ENCODE results near the gene SLC6A17. TPM values are rescaled to one million over a fixed set of nuclear protein-coding genes. Genes with fewer than 3 reads are reported as not detected.
A peak's percentile ranks its signal among the peaks of the same experiment; 100 is the strongest.

The SLC6A17 gene
- total and polyA plus RNA-seq, 12 donors, result 0.04 to 6.9 (median 1.4) TPM; not detected in 1

DNA sequence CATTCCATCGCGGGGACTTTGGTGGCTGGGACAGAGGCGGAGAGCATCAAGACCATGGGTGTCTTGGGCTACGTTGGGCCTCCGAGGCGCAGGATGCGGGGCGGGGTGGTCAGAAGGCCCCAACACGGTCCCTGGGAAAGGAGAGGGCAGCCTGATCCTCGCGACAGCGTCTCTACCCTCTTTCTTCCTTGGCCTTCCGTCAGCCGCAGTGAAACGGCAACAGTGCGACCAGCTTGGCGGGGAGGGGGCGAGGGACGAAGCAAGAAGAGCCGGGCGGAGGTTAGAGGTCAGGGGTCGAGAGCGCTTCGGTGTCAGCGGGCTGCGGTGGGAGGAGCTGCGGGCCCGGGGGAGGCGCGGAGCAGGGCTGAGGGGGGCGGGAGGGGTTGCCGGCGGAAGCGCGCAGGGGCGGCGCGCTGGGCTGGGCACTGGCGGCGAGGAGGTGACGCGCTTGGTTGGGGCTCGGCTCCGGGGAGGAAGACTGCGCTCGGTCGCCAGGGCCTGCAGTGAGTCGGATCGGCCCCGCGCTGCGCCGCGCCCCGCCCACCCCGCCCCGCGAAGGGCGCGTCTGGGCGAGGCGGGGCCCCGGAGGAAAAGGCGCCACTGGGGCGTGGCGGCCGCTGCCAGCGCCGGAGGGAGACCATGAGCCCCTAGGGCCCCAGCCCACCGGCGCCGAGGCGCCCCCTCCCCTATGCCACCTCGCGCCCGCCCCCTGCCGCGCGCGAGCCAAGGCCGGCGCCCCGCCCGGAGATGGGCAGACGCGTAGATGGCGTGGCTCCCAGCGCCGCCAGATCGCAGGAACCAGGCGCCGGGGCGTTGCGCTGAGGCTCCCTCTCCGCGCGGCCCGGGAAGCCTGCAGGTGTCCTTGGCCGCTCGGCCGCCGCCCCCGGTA is 59.7 kb downstream of the SLC6A17 start, which contains the start of gene KCNC4:
Gene KCNC4 (plus strand): TSS at position 600 of the 889 bp plus-strand sequence. CDS start 1,186 bp downstream, outside the sequence.
- Histone ChIP-seq H3K36me3 (replicated peaks in 1 of 2) (no peaks in the 10 kb centered on the region), H3K27ac (peak within 1 kb of the TSS; percentile 58 to 94 (median 79)), H3K4me1 (replicated peaks in 1 of 2) (peaks cover 13 to 40% of the 10 kb centered on the region in 2 donors), H3K27me3 (no peaks in the 10 kb centered on the region), H3K9me3 (replicated peaks in 1 of 3) (no peaks in the 10 kb centered on the region), H3K4me3 (peak within 1 kb of the TSS in 3 of 4 donors; percentile 44 to 89 (median 51))
- 1 to 25% (median 2%) methylated on average over 6 to 103 of the region's 103 CpGs for WGBS, 4 donors
- intact Hi-C loops (cut with DNase I), result loop anchor here (10.0 kb wide), 1 partner anchor 285 kb away; no protein-coding TSS in a partner anchor
- peak; percentile 90 to 95 (median 91) for DNase-seq
- TF ChIP-seq POLR2A (IDR thresholded peaks at IDR 0.05), result peak in 1 of 2 donors; percentile 47
- TF ChIP-seq, protein P1, sequence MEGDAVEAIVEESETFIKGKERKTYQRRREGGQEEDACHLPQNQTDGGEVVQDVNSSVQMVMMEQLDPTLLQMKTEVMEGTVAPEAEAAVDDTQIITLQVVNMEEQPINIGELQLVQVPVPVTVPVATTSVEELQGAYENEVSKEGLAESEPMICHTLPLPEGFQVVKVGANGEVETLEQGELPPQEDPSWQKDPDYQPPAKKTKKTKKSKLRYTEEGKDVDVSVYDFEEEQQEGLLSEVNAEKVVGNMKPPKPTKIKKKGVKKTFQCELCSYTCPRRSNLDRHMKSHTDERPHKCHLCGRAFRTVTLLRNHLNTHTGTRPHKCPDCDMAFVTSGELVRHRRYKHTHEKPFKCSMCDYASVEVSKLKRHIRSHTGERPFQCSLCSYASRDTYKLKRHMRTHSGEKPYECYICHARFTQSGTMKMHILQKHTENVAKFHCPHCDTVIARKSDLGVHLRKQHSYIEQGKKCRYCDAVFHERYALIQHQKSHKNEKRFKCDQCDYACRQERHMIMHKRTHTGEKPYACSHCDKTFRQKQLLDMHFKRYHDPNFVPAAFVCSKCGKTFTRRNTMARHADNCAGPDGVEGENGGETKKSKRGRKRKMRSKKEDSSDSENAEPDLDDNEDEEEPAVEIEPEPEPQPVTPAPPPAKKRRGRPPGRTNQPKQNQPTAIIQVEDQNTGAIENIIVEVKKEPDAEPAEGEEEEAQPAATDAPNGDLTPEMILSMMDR (IDR thresholded peaks at IDR 0.05), result no peak

DNA sequence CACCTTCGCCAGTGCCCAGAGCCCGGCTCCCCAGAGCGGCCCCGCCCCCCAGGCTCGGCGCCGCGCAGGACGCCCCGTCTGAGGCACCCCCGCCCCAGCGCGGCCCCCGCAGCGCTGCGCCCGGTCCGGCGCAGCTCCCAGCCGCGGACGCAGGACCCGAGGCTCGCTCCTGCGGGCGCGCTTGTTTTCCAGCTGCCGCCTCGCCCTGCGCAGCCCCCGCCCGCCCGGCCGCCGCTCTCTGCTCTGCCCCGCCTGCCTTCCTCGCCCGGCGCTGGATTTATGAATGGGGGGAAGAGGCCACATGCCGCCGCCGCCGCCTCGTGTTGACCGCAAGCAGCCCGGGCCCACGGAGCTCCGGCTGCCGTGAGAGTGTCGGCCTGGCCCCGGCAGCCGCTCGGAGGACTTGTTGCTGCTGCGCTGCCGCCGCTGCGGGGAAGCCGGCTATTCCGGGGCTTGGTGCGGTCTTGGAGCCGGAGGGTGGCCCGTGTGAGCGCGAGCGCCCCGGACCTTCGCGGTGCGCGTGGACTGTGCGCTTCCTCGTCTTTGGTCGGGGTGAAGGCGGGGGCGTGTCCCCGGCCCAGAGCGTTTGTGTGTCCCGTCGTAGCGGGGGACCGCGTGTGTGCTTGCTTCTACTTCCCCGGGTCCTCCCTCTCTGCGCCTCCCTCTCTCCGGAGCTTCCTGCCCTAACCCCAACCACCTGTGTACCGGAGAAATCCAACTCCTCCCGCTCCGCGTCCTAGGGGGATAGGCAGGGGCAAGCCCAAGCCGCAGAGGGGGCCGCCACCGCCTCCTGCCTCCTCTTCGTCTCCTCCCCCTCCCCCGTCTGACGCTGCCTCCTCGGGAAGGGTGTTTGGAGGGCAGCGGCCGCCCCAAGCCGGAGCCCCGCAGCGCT is 60.6 kb downstream of the SLC6A17 start:
- Histone ChIP-seq H3K4me3 (peak overlapping the region in 3 of 4 donors; percentile 19 to 89 (median 44)), H3K36me3 (replicated peaks in 1 of 2) (no peaks in the 10 kb centered on the region), H3K27ac (peak overlapping the region in 4 of 5 donors; percentile 58 to 94 (median 85)), H3K4me1 (replicated peaks in 1 of 2) (peaks cover 13 to 49% of the 10 kb centered on the region in 2 donors), H3K27me3 (no peaks in the 10 kb centered on the region), H3K9me3 (replicated peaks in 1 of 3) (no peaks in the 10 kb centered on the region)
- DNase-seq, result peak; percentile 42 to 75 (median 52)
- 0 to 1% (median 1%) methylated on average over 38 to 101 of the region's 101 CpGs; no CpG with 5 or more reads in 1 of the 4 donors for WGBS, 4 donors
- no peak for TF ChIP-seq POLR2A (IDR thresholded peaks at IDR 0.05)
- TF ChIP-seq, protein P1 (IDR thresholded peaks at IDR 0.05), result no peak
- intact Hi-C loops (cut with DNase I), result no loop called here

DNA sequence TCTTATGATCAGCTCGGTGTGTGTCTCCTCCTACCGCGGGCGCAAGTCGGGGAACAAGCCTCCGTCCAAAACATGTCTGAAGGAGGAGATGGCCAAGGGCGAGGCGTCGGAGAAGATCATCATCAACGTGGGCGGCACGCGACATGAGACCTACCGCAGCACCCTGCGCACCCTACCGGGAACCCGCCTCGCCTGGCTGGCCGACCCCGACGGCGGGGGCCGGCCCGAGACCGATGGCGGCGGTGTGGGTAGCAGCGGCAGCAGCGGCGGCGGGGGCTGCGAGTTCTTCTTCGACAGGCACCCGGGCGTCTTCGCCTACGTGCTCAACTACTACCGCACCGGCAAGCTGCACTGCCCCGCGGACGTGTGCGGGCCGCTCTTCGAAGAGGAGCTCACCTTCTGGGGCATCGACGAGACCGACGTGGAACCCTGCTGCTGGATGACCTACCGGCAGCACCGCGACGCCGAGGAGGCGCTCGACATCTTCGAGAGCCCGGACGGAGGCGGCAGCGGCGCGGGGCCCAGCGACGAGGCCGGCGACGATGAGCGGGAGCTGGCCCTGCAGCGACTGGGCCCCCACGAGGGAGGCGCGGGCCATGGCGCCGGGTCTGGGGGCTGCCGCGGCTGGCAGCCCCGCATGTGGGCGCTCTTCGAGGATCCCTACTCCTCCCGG is 61.3 kb downstream of the SLC6A17 start:
- intact Hi-C loops (cut with DNase I), result no loop called here
- 1 to 22% (median 13%) methylated on average over 21 to 81 of the region's 81 CpGs for WGBS, 4 donors

More for the DNA sequence above, 61.3 kb downstream of the SLC6A17 start:
- DNase-seq, result no peak
- TF ChIP-seq, protein P1 (IDR thresholded peaks at IDR 0.05), result no peak
- TF ChIP-seq POLR2A (IDR thresholded peaks at IDR 0.05), result no peak
- H3K36me3 ChIP-seq (replicated peaks in 1 of 2), result no peaks in the 10 kb centered on the region
- peak overlapping the region in 2 of 5 donors; percentile 19 to 94 for H3K27ac ChIP-seq
- H3K9me3 ChIP-seq (replicated peaks in 1 of 3), result no peaks in the 10 kb centered on the region
- H3K4me1 ChIP-seq (replicated peaks in 1 of 2), result peaks cover 13 to 53% of the 10 kb centered on the region in 2 donors
- no peaks in the 10 kb centered on the region for H3K27me3 ChIP-seq
- H3K4me3 ChIP-seq, result peak overlapping the region in 2 of 4 donors; percentile 44 to 89

All from adrenal gland (tissue), 12 donors.